Measurements from ENCODE around the gene NTRK3.

The NTRK3 gene

GRCh38 chr15:88257311-88258092 is 963 bp upstream of the NTRK3 start:
- no peak for DNase-seq (ENCODE audit: low spot score)

- no peak for DNase-seq (ENCODE audit: low spot score)
These were observed 858 bp downstream of the NTRK3 start for GRCh38 chr15:88255484-88256278.

- no peak for DNase-seq (ENCODE audit: low spot score)
These were observed 1.5 kb downstream of the NTRK3 start for GRCh38 chr15:88255087-88255483.

- DNase-seq (ENCODE audit: low spot score): no peak
These were observed 4.1 kb downstream of the NTRK3 start for GRCh38 chr15:88252441-88252840.

GRCh38 chr15:88250826-88251225 is 5.7 kb downstream of the NTRK3 start:
- no peak for DNase-seq (ENCODE audit: low spot score)

- no peak for DNase-seq (ENCODE audit: low spot score)
These were observed 7.3 kb downstream of the NTRK3 start for GRCh38 chr15:88249220-88249619.

GRCh38 chr15:88247914-88248313 is 8.6 kb downstream of the NTRK3 start:
- no peak for DNase-seq (ENCODE audit: low spot score)

GRCh38 chr15:88246666-88247446 is 9.7 kb downstream of the NTRK3 start:
- DNase-seq (ENCODE audit: low spot score): peak; percentile 75

- no peak for DNase-seq (ENCODE audit: low spot score)
These were observed 10.5 kb downstream of the NTRK3 start for GRCh38 chr15:88246081-88246480.

GRCh38 chr15:88243895-88244787 is 12.4 kb downstream of the NTRK3 start:
- DNase-seq (ENCODE audit: low spot score): peak; percentile 25

GRCh38 chr15:88242586-88243555 is 13.7 kb downstream of the NTRK3 start:
- DNase-seq (ENCODE audit: low spot score): no peak

- no peak for DNase-seq (ENCODE audit: low spot score)
These were observed 15.1 kb downstream of the NTRK3 start for GRCh38 chr15:88241461-88241860.

GRCh38 chr15:88241060-88241459 is 15.5 kb downstream of the NTRK3 start:
- no peak for DNase-seq (ENCODE audit: low spot score)

- DNase-seq (ENCODE audit: low spot score): no peak
These were observed 16.9 kb downstream of the NTRK3 start for GRCh38 chr15:88239594-88239993.

- DNase-seq (ENCODE audit: low spot score): no peak
These were observed 17.7 kb downstream of the NTRK3 start for GRCh38 chr15:88238618-88239430.

GRCh38 chr15:88234711-88235110 is 21.8 kb downstream of the NTRK3 start:
- DNase-seq (ENCODE audit: low spot score): no peak

GRCh38 chr15:88233921-88234320 is 22.6 kb downstream of the NTRK3 start:
- DNase-seq (ENCODE audit: low spot score): no peak

- no peak for DNase-seq (ENCODE audit: low spot score)
These were observed 23.8 kb downstream of the NTRK3 start for GRCh38 chr15:88232771-88233201.

- no peak for DNase-seq (ENCODE audit: low spot score)
These were observed 24.5 kb downstream of the NTRK3 start for GRCh38 chr15:88231909-88232644.
